Sigmoid colon (tissue), 7 donors: ENCODE measurements around the gene HDDC2. TPM values are rescaled to one million over a fixed set of nuclear protein-coding genes. Genes with fewer than 3 reads are reported as not detected.

ENCODE experiments used
- DNase-seq: peaks from one replicate; pipeline ENCODE4 v3.0.0-alpha.2; 2019
- H3K27ac ChIP-seq, 4 donors: fragments of 200-600 bp; sonication (generic); one replicate each; pipeline ENCODE4 v1.5.1; 2016 to 2019; ENCODE audit warnings: mild to moderate bottlenecking in 1 of 4
- H3K27me3 ChIP-seq, 3 donors: fragments of 200-600 bp; sonication (generic); one replicate each; pipeline ENCODE4 v1.5.1; 2019; ENCODE audit warnings: mild to moderate bottlenecking in 1 of 3
- H3K36me3 ChIP-seq, 4 donors: fragments of 200-600 bp; sonication (generic); one replicate each; pipeline ENCODE4 v1.5.1; 2016 to 2019
- H3K4me1 ChIP-seq, 4 donors: fragments of 200-600 bp; sonication (generic); one replicate each; pipeline ENCODE4 v1.5.1; 2017 to 2019
- H3K4me3 ChIP-seq, 4 donors: fragments of 200-600 bp; sonication (generic); one replicate each; pipeline ENCODE4 v1.5.1; 2017 to 2019; ENCODE audit warnings: mild to moderate bottlenecking in 2 of 4, moderate library complexity in 1 of 4
- H3K9me3 ChIP-seq, 4 donors: fragments of 200-600 bp in 3 of 4; sonication (generic) in 3 of 4; one replicate each; pipeline versions ENCODE4 v1.5.1 to v1.6.1; 2013 to 2019
- EP300 ChIP-seq, 4 donors: sonication (generic); formaldehyde crosslinking; IDR thresholded peaks; one replicate each; pipeline ENCODE4 v1.6.1; 2017; ENCODE audit warnings: antibody characterized with exemption in 4 of 4
- POLR2A ChIP-seq, 2 donors: fragments of 450-650 bp; IDR thresholded peaks; one replicate each; pipeline ENCODE4 v1.6.1; 2016; ENCODE audit warnings: antibody characterized with exemption in 2 of 2, mild to moderate bottlenecking in 2 of 2, moderate library complexity in 2 of 2
- POLR2AphosphoS5 ChIP-seq, 4 donors: sonication (generic); formaldehyde crosslinking; IDR thresholded peaks; one replicate each; pipeline ENCODE4 v1.6.1; 2017; ENCODE audit warnings: antibody characterized with exemption in 4 of 4
- WGBS, 2 donors: extraction: QIAGEN DNeasy Blood & Tissue Kit; methylation state at CpG; one replicate each; pipeline ENCODE4 v1.1.7; 2013; 5-methylcytosine and 5-hydroxymethylcytosine counted together
- intact Hi-C: fragments of 100-400 bp; cut with DNase I; formaldehyde crosslinking; loops from one replicate; pipeline ENCODE4 v1.15.1; 2023
- polyA plus RNA-seq, 3 donors: library from polyadenylated mRNA; stranded (reverse); fragments of 200-250 nt; gene quantifications; one replicate each; pipeline ENCODE4 v1.2.3, GENCODE V29; 2013
- total RNA-seq, 4 donors: library from RNA; depleted of rRNA; stranded (reverse); fragments of >200 nt; gene quantifications; one replicate each; pipeline ENCODE4 v1.1.0, GENCODE V29; 2016
- TF ChIP-seq, protein P1 (sequence below), 4 experiments: fragments of 450-650 bp in 3 of 4; fragments of 200-600 bp in 1 of 4; IDR thresholded peaks; one replicate each; pipeline ENCODE4 v1.5.1; 2016 to 2019; ENCODE audit warnings: antibody characterized with exemption in 4 of 4, mild to moderate bottlenecking in 3 of 4, moderate library complexity in 2 of 4
- donor health status: healthy with polysubstance abuse.
- donor health status: Bipolar disorder and iron deficiency.
- donor health status: healthy.

The HDDC2 gene
- total and polyA plus RNA-seq, 7 donors, result 39.9 to 82.9 (median 56.1) TPM

DNA sequence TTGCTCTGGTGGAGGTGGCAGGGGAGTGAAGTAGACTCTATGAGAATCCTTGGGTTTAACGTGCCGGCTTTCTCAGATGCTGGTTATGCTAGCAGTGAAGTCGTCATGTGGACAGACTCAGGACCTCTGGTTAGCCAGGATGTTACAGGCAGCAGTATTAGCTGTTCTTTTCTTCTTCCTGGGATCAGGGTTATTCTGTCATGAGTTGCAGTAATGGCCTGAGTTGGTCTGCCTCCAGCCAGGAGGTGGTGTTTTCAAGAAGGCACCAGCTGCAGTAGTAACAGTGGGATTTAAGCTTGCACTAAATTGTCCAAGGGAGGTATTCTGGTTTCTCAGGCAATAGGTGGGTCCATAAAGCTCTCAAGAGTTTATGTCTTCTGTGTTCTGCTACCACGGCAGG, 56.7 kb downstream of the HDDC2 start:
- TF ChIP-seq POLR2AphosphoS5 (IDR thresholded peaks at IDR 0.05) (no peak), POLR2A (IDR thresholded peaks at IDR 0.05) (no peak)
- TF ChIP-seq, protein P1, sequence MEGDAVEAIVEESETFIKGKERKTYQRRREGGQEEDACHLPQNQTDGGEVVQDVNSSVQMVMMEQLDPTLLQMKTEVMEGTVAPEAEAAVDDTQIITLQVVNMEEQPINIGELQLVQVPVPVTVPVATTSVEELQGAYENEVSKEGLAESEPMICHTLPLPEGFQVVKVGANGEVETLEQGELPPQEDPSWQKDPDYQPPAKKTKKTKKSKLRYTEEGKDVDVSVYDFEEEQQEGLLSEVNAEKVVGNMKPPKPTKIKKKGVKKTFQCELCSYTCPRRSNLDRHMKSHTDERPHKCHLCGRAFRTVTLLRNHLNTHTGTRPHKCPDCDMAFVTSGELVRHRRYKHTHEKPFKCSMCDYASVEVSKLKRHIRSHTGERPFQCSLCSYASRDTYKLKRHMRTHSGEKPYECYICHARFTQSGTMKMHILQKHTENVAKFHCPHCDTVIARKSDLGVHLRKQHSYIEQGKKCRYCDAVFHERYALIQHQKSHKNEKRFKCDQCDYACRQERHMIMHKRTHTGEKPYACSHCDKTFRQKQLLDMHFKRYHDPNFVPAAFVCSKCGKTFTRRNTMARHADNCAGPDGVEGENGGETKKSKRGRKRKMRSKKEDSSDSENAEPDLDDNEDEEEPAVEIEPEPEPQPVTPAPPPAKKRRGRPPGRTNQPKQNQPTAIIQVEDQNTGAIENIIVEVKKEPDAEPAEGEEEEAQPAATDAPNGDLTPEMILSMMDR (IDR thresholded peaks at IDR 0.05), result no peak
- DNase-seq, result no peak
- no peak overlapping the region for H3K4me3 ChIP-seq
- H3K27me3 ChIP-seq, result no peaks in the 10 kb centered on the region
- WGBS, 2 donors, result 77 to 88% methylated on average over 4 of the region's 4 CpGs
- H3K4me1 ChIP-seq, result no peaks in the 10 kb centered on the region
- H3K36me3 ChIP-seq, result no peaks in the 10 kb centered on the region
- intact Hi-C loops, result no loop called here
- no peak overlapping the region for H3K27ac ChIP-seq
- peaks cover 0 to 6% (median 0%) of the 10 kb centered on the region in 4 donors for H3K9me3 ChIP-seq

DNA sequence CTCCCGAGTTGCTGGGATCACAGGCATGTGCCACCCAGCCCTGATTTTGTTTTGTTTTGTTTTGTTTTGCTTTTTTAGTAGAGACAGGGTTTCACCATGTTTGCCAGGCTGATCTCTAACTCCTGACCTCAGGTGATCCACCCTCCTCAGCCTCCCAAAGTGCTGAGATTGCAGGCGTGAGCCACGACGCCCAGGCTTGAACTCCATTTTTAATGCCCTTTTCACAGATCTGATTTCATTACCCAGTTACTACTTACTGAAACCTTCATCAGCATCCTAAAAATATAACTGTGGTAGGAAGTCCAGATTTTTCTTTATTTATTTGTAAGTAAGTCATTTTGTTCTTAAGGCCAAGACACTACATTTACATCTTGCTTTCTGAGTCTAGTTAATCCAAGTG, 64.0 kb downstream of the HDDC2 start:
- Histone ChIP-seq H3K36me3 (no peaks in the 10 kb centered on the region), H3K27ac (no peak overlapping the region), H3K4me1 (peaks cover 0 to 18% (median 11%) of the 10 kb centered on the region in 4 donors), H3K27me3 (no peaks in the 10 kb centered on the region), H3K9me3 (peaks cover 0 to 6% (median 0%) of the 10 kb centered on the region in 4 donors), H3K4me3 (no peak overlapping the region)
- no peak for TF ChIP-seq POLR2A (IDR thresholded peaks at IDR 0.05)
- 85 to 91% methylated on average over 4 of the region's 4 CpGs for WGBS, 2 donors
- no peak for DNase-seq
- intact Hi-C loops, result no loop called here

DNA sequence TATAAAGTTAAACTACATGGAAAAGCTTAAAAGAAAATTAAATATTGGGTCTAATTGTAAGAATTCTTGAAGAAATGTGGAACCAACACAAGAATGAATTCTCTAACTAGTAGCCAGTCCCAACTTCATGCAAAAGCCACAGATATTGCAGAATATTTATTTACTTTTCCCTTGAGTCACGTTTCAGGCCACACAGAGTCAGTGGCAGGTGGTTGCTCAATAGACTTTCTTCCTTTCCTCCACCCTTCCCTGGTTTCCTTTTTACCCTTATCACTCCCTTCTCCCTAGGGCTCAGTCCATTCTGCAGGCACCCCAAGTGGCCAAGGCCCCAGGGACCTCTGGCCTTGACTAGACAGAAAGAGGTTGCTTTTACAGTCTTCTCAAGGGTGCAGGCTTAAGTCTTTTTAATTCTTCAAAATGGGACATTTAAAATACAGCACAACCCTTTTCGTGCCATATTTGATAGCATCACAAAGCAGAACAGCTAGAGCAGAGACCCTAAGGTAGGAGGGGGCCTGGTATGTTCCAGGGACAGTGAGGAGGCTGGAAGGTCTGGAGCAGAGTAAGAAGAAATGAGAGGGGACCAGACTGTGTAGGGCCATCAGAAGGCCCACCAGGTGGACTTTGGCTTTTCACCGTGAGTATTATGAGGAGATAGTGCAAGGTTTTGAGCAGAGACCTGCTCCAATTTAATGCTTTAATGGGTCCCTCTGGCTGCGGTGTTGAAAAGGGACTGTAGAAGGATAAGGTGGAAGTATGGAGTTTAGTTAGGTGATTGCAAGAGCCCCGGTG, 65.0 kb downstream of the HDDC2 start:
- TF ChIP-seq EP300 (IDR thresholded peaks at IDR 0.05), result no peak
- TF ChIP-seq POLR2A (IDR thresholded peaks at IDR 0.05), result no peak
- Histone ChIP-seq H3K36me3 (no peaks in the 10 kb centered on the region), H3K27ac (no peak overlapping the region), H3K4me3 (no peak overlapping the region), H3K27me3 (no peaks in the 10 kb centered on the region), H3K4me1 (peaks cover 0 to 29% (median 20%) of the 10 kb centered on the region in 4 donors), H3K9me3 (peaks cover 0 to 6% (median 0%) of the 10 kb centered on the region in 4 donors)
- WGBS, 2 donors, result 76 to 85% methylated on average over 5 of the region's 5 CpGs
- intact Hi-C loops, result no loop called here
- DNase-seq, result no peak

DNA sequence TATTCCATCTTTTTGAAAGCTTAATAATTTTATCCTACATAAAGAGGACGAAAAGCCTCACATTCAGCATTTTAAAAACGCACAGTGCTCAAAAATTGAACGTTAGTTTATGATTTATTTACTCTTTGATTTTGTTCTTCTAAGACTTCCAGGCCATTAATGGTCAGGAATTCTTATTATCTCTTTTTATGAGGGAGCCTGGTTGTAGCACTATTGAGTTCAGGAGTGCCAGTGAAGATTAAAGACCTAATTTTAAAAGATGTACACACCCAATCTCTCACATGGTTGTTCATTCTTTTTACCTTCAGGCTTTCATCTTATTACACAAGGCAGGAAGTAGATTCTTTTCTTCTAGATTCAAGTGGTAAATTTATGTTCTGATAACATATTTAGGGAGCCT, 68.6 kb downstream of the HDDC2 start:
- WGBS, 2 donors, result 34 to 63% methylated on average over 3 of the region's 3 CpGs
- Histone ChIP-seq H3K27ac (peak overlapping the region in 3 of 4 donors; percentile 46 to 71 (median 64)), H3K9me3 (no peaks in the 10 kb centered on the region), H3K4me1 (peaks cover 0 to 46% (median 29%) of the 10 kb centered on the region in 4 donors), H3K36me3 (no peaks in the 10 kb centered on the region), H3K27me3 (no peaks in the 10 kb centered on the region), H3K4me3 (no peak overlapping the region)
- no peak for DNase-seq
- TF ChIP-seq POLR2AphosphoS5 (IDR thresholded peaks at IDR 0.05) (peak in 2 of 4 donors; percentile 26 to 31), EP300 (IDR thresholded peaks at IDR 0.05) (peak in 1 of 4 donors; percentile 19), POLR2A (IDR thresholded peaks at IDR 0.05) (no peak)
- TF ChIP-seq, protein P1 (IDR thresholded peaks at IDR 0.05), result no peak
- intact Hi-C loops, result loop anchor here (5.0 kb wide), 1 partner anchor 81 kb away; the partner anchor contains the start of gene TPD52L1

DNA sequence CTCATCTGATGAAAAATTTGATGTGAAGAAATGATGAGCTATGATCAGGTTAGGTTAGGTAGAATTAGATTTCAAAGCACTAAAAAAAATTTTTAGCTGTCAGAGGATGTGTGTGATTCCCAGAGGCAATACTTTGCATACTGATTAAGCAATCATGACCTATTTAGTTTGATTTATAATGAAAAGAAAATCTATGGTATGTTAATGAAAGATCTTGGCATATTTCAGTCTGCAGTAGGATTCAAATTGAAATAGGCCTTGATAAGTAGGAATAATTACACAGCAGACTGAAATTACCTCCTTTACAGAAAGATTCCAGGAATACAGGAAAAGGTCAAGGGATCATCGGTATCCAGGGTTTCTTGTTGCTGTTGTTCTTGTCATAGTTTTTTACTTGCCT, 69.3 kb downstream of the HDDC2 start:
- no peak for TF ChIP-seq EP300 (IDR thresholded peaks at IDR 0.05)
- TF ChIP-seq POLR2AphosphoS5 (IDR thresholded peaks at IDR 0.05), result no peak
- TF ChIP-seq POLR2A (IDR thresholded peaks at IDR 0.05), result no peak
- TF ChIP-seq, protein P1 (IDR thresholded peaks at IDR 0.05), result no peak
- Histone ChIP-seq H3K9me3 (no peaks in the 10 kb centered on the region), H3K36me3 (no peaks in the 10 kb centered on the region), H3K4me1 (peaks cover 0 to 46% (median 29%) of the 10 kb centered on the region in 4 donors), H3K27ac (peak overlapping the region in 3 of 4 donors; percentile 46 to 71 (median 64)), H3K4me3 (no peak overlapping the region), H3K27me3 (no peaks in the 10 kb centered on the region)
- no peak for DNase-seq
- intact Hi-C loops, result loop anchor here (5.0 kb wide), 1 partner anchor 80 kb away; the partner anchor contains the start of gene TPD52L1
- 88 to 98% methylated on average over 1 of the region's 1 CpG for WGBS, 2 donors
